Ramos (cell line): ENCODE data around the gene CRYGN.

ENCODE experiments used
- in situ Hi-C: fragments of 300-500 bp; cut with MboI; formaldehyde crosslinking; loops from one replicate; pipeline ENCODE4 v1.14.3; 2022; ENCODE audit warnings: low sequenced_read_pairs; ENCODE audit not compliant: unreplicated experiment

CRYGN gene

DNA sequence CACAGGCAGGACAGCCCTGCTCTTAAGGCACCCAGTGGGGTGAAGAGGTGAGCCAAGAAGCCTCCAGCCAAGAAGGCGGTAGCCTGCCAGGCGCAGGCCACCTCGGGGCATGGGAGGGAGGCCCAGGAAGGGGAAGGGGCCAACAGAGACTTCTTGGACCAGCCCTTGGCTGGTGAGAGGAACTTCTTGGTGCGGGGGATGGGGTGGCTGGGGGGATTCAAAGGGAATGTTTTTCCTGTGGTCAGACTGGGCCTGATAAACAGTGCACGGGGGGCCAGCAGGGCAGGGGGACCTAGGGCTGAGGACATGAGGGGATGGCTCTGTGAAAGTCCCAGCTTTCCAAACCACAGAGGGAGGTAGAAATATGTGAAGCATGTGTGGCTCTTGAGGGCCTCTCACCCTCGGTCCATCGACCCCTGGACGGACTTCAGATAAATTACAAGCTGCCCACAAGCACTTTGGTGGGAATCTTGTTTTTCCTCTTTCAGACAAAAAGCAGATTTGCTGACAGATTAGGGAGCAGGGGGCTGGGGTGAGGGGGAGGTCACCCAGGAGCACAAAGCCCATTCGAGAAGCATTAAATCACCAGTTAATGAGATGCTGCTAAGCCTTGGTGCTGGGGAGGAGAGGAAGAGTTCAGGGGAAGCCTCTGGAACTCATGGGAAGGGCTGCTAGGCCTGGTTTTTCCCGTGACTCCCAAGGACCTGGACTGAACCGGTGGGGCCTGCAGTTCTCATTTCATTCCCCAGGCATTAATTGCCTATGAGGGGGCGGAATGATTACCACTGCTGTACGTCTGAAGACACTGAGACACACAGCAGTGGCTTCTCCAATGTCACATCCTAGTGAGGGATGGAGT is 11.3 kb downstream of the CRYGN start:
- in situ Hi-C loops = no loop called here

DNA sequence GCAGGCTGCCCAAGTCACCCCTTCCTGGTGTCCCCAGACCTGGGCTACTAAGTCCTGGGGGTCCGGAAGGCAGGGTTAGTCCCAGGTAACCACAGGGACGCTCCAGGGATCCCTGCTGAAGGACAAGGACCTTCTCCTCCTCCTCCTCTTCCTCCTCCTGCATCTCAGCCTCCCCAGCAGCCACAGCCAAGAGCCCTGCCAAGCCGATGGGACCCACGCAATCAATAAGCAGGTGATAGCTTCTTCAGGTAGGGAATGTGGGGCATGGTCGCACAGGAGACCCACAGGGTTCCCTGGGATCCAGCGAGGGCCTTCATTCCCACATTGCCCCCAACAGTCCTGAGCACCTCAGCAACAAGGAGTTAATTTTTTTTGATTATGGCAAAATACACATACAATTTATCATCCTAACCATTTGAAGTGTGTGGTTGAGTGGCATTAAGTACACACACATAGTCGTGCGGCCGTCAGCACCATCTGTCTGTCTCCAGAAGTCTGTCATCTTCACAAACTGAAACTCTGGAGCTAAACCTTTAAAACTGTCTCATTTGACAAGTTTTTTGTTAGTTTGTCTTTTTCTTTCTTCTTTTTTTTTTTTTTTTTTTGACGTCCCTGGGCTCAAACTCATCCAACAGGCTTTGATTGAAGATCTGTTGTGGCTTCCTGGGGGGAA is 12.1 kb downstream of the CRYGN start:
- in situ Hi-C loops = no loop called here

DNA sequence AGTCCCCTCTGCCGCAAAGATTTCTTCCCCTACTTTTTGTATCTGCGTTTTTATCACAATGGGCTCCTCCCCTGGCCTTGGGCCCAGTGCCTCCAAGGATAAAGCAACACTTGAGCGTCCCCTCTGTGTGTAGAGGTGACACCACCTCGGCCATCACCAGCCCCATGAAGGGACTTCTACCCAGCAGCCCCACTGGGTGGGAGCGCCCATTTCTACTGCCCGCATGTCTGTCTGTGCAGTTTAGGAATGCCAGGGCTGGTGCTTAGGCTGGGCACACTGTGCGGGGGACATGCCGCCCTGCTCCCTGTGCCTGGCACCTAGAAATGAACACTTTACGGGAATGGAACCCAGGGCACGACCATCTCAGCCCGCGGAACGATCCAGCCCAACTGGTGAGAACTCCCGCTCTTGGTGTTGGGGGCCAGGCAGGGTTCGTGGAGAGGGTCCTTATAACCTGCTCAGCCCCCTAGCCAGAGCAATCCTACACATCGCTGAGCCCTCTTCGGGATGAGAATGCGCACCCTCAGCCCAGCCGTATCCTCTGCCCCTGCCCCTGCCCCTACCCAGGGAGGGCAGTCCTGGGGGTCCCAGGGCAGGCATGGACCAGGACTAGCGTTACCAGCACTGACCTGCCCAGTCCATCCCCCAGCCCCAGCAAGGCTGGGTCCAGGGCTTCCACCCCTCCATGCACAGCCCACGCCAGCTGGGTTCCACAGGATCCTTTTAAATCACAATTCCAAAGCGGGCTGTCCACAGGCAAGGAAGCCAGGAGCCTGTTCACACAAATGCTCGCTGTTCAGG is 12.8 kb downstream of the CRYGN start:
- in situ Hi-C loops = no loop called here

DNA sequence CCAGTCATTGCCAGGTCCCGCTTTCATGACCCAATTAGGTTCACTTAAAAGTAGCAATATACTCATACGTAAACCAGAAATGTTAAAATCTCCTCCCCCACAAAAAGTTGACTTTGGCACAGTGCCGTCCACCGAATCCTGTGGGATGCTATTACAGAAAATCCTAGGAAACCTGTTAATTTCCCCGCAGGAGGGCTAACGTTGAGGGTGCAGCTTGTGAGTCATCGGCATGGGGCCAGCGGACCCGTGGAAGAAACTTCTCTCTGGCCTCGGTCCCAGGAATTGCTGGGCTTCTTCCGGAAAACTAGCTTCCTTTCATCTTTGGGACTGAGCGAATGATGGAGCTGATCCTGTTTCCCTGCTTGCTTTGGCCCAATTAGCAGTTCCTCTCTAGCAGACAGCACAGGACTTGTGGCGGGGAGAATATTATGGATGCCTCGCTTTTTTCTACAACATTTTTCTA is 13.5 kb downstream of the CRYGN start:
- in situ Hi-C loops = no loop called here

DNA sequence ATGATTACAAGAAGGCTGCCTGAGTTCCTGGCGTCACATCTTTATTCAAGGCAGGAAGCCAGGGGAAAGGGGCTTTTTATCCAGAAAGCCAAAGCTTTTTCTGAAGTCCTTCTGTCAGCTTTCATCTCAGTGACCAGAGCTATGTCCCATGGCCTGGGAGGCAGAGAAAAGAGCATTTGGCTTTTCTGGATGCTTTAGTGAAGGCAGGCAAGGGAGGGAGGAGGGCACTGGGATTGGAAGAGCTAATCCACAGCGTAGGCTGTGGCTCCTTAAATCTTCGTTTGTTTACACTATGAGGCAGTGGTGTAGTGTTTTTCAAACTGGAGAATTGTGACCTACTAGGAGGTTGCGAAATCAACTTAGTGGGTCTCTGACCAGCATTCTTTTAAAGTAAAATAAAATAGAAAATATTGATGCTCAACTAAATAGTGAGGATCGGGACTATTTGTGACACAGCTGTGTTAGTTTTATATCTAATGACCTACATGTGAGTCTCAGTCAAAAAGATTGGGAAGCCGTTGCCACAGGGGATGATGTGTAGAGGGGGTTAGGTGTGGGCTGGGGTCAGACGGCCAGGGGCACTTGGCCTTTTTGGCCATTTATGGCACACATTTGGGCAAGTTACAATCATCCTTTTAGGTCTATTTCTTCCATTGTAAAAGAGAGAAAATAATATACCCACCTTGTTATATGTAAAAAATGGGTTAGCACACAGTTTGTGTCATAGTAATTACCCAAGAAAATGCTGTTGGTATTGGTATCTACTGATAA is 14.1 kb downstream of the CRYGN start:
- in situ Hi-C loops = no loop called here

DNA sequence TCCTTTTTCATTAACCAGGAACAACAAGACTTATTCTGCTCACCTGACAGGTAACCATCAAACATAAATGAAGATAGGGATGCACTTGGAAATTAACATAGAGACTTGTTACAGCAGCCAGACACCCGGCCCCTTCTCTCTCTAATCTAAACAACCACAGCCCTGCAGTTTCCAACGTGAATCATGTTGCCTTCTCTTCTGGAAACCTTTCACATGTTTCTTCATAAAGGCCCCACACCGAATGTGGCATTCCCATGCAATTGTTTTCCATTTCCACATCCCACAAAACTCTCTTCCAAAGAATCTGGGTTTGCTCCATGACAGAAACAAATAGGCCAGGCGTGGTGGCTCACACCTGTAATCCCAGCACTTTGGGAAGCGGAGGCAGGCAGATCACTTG is 15.1 kb downstream of the CRYGN start:
- in situ Hi-C loops = no loop called here

DNA sequence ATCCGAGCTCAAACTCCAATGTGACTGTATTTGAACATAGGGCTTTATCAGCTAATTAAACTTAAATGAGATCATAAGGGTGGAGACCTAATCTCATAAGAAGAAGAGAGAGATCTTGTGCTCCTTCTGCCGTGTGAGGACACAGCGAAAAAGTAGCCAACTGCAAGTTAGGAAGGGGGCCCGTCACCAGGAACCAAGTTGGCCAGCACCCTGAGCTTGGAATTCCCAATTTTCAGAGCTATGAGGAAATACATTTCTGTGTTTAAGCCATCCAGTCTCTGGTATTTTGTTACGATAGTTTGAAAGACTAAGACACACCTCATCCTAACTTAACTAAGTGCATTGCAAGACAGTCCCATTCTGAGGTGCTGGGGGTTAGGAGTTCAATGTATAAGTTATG is 16.0 kb downstream of the CRYGN start:
- in situ Hi-C loops = no loop called here

DNA sequence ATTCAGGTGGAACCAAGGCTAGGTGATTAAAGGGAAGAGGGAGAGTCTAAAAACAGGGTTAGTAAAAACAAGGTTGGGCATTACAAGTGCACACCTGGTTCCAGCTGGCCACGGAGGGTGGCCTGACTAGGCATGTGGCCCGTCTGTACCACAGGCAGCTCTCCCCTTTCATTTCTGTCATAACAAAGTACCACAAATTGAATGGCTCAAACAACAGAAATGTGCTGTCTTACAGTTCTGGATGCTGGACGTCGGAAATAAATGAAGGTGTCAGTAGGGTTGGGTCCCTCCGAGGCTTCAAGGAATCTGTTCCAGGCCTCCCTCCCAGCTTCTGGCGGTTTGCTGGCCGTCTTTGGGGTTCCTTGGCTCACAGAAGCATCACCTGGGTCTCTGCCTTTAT is 16.7 kb downstream of the CRYGN start:
- in situ Hi-C loops = no loop called here

DNA sequence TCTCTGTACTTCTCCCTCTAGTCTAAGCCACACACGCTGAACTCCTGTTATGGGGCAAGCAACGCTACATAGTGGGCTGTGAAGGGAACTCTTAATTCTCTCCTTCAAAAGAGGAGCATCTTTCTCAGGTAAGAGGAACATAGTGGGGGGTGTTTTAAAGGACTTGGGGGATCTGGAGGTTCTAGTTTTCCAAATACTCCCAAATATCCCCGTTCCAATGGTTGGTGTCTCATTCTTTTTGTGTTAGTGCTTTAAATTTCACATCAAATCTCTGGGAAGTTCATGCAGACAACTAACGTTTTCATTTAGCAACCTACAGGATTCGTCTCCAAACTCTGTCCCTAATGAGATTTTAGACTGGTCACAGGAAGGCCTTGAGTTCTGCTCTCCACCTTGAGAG is 17.7 kb downstream of the CRYGN start:
- in situ Hi-C loops = no loop called here

DNA sequence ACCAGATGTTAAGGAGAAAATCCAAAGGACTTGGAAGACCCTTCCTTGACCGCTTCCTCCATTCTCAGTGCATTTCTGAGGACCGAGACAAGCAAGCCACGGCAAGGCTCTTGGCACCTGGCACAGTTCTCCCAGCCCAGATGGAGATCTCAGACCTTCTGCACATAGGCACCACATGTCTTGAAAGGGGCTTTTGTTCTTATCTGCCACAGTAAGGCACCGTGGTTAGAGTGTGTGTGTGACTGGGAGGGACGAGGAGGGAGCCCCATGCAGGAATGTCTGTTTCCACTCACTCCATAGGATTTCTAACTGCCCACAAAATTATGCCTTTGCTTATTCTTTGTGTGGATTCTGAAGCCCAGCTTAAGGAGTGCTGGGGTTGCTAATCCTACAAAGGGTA is 19.8 kb downstream of the CRYGN start:
- in situ Hi-C loops = no loop called here

DNA sequence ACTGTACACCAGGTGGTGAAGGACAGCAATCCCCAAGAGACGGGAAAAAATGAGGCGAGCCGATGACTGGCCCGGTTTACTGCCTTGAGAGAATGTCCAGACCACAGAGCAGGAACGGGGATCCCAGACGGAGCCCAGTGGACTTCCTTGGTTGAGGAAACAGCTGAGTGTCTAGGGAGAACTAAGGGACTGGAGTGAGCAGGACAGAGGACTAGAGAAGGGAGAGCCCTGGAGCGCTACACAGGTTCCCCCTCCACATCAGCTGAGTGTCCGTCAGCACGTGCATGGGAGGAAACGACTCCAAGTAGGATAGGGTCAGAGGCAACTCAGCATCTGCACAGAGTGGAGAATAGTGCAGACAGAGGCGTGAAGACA is 23.0 kb downstream of the CRYGN start:
- in situ Hi-C loops = no loop called here

DNA sequence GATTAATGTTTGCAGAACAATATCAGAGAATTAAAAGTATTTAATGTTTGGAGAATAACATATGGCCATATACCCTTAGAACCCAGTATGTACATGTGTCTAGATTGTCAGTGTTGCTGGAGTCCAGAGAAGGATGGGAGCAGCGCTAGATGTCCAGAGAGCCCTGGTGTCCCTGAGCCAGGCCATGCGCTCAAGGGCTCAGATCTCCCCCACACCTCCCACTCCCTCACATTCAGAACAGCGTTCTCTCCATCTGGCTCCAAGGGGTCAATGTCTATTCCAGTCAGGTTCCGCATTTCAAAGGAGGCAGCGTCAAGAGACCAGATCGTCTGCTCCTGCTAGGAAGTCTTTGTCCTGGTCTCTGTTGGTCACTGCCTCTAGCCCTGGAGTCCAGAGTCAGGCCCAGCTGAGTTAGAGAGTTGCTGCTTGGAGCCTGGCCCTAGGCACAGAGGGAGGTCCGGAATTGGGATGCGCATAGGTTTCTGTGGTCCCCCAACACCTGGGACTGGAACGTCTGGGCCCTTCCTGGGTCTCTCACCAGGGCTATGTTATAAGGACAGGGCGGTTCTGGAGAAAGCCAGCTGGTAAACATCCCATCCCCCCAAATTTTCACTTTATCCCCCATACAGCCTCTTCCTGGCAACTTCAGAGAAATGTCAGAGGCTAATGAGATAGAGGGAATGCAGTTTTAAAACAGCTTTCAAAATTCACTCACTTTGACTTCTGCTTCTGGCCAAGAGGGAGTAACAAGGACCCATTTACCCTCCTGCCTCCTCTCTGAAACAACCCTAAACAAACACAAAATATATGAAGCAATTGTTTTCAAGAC is 23.6 kb downstream of the CRYGN start:
- in situ Hi-C loops = no loop called here

DNA sequence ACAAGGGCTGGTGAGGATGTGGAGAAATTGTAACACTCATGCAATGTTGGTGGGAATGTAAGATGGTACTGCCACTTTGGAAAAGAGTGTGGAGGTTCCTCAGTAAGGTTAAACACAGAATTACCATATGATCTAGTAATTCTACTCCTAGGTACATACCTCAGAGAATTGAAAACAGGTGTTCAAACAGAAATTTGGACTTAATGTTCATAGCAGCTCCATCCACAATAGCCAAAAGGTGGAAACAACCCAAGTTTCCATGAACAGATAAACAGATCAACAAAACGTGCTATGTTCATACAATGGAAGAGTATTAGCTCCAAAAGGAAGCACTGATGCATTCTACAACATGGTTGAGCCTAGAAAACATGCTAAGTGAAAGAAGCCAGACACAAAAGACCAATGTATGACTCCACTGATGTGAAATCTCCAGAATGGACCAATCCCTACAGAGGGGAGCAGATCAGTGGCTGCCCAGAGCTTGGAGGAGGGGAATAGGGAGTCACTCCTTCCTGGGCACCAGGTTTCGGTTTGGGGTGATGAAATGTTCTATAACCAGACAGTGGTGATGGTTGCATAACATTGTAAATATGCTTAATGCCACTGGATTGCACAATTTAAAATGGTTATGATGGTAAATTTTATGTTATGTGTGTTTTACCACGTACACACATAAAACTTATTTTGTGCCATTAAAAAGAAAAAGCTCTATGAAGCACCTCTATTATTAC is 24.4 kb downstream of the CRYGN start:
- in situ Hi-C loops = no loop called here

DNA sequence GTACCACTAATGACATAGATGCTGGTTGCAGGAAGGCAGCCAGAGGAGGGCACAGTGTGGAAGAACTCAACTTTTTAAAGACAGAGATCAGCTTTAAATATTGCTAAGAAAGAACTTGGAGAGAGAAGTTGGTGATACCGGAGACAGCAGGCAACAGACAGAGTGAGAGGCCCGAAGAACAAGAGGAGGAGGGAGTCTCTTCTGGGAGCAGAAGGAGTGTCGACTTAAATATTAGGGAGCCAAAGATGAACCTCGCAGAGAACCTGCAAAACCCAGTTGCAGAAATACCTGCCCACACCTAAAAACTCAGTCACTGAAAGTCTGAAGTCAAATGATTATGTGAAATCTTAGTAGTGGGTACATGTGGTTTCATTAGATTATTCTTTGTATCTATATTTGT is 26.7 kb downstream of the CRYGN start:
- in situ Hi-C loops = no loop called here

DNA sequence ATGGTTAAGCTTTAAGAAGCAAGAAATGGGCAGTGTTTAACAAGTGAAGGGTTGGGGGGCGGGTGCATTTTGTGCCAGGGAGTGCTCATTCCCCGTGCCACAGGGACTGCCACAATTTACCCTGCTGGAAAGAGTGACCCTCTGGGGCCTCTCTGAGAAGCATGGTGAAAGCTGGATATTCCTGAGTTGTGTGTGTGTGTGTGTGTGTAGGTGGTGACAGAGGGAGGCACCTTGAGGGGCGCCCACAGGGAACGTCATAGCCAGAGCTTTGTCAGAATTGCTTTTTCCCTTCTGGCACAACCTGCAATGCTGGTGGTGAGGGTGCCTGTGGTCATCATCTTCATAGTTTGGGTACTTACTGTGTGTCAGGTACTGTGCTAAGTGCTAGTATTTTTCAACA is 27.6 kb downstream of the CRYGN start:
- in situ Hi-C loops = no loop called here

DNA sequence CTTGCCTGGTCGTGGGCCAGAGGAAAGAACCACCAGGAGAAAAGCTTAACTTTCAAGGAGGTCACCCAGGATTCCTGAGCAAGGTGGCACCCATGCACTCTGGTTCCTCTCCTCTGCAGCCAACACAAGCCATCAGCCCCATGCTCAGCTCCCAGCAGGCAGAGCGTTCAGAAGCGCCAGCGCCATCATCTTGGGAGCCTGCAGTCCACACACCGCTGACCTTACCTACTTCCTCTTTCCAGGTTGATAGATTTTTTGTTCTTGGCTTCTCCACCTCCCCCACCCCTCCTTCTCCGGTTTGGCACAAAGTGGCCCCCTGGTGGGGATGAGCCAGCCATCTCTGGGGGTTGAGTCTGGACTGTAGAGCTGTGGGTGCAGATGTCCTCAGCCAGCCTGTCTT is 28.4 kb downstream of the CRYGN start:
- in situ Hi-C loops = no loop called here

DNA sequence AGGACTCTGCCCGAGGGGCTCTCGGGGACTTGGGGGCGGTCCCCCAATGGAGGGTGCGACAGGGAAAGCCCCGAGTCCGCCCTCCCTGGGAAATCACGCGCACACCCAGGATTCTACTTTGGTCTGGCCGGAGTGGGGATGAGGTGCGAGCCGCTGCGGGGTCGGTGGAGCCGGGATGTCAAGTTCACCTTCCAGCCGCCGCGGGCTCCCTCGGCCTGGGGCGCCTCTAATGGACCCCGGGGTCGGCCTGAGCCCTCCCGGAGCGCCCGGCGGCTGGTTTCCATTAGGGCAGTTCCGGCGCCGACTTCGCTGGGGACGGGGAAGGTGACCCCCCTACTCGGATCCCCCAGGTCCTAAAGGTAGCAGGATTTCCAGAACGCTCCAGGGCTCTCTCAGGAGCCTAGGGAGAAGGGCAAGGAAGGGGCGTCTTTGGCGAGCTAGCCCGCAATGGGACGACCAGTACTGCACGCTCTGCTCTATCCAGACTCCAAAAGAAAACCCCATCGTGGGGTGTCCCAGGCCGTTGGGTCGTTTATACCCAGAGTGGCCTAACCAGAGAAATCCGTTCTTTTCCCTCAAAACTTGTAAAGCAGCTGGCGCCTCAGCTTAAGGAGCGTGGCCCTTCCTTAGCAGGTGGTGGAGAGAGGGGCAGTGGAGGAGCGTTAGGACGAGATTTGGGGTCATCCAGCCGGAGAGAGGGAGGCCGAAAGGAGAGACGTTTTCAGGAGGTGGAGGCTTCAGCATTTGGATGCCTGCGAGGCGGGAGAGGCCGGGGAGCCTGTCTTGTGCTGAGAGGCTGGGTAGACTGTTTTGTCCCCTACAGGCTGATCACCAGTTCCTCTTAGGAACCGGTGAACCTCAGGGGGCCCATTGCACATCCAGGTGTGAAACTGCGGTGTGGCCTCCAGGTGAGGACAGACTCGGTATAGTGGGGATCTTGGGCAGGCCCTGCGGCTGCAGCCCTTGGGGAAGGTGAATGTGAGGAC is 29.2 kb downstream of the CRYGN start:
- in situ Hi-C loops = no loop called here
